Stromal cell of bone marrow (primary cell): Measurements from ENCODE around the gene LAMA3.
A peak's percentile ranks its signal among the peaks of the same experiment; 100 is the strongest.

Experiments used
- DNase-seq: peaks from one replicate; pipeline ENCODE4 v3.0.0-alpha.2; 2012; ENCODE audit warnings: low read depth

LAMA3 gene

DNA sequence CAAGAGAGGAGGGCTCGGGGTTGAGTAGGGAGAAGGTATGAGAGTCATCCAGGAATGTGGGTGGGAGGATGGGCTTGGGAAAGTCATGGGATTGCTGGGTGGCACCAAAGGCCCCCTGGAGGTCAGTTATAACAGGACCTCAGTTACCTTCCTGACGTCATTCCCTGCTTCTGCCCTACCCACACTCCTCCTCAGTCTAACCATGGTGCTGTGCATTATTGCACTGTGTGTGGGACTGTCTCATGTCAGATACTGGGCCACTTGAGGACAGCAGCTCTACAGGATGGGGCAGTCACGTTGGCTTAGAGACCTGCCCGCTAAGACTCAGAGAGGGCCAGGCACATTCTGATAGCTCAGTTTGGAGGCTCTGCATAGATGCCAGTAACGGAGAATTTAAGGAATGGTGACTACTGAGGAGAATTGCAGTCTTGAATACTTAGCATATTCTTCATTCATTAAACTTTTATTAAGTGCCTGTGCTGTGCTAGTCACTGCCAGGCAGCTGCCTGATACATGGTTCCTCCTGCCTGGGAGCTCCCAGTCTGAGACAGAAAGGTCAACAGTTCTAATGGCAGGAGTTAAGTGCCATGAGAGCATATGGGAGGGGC is 90.5 kb downstream of the LAMA3 start:
- no peak for DNase-seq

DNA sequence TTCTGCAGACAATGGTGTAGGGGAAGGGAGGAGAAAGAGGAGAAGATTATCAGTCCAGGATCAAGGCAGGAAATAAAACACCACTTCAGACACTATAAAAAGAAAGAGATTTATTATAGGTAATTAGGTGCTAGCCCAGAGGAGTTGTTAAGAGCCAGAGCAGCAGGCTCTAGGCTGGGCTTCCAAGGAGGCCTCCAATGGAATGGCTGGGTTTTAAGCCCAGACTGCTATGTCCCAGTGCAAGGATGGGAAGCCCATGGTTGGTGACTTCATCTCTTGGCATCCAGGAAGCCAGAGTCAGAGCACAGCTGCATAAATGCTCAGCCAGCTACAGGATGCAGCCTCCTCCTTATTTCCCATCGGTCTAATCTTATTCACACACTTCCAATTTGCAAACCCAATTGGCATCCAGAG is 95.6 kb downstream of the LAMA3 start:
- DNase-seq = peak; percentile 77

DNA sequence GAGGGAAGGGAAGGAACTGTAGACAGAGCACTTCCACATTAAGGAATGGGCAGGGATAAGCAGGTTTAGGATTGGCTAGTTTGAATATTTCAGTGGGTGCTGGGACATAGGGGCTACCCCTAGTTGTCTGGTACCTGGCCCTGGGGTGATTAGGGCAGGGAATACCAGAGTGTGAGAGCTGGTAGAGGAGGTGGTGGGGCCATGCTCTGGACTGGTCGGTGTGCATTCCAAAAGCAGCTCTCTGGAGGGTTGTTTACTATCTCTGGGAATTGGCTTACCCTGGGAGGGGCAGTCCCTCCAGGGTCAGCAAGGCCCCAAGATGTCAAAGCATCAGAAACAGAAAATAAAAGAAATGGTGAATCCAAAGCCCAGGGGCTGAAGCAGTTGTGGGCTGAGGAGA is 103.8 kb downstream of the LAMA3 start:
- no peak for DNase-seq

DNA sequence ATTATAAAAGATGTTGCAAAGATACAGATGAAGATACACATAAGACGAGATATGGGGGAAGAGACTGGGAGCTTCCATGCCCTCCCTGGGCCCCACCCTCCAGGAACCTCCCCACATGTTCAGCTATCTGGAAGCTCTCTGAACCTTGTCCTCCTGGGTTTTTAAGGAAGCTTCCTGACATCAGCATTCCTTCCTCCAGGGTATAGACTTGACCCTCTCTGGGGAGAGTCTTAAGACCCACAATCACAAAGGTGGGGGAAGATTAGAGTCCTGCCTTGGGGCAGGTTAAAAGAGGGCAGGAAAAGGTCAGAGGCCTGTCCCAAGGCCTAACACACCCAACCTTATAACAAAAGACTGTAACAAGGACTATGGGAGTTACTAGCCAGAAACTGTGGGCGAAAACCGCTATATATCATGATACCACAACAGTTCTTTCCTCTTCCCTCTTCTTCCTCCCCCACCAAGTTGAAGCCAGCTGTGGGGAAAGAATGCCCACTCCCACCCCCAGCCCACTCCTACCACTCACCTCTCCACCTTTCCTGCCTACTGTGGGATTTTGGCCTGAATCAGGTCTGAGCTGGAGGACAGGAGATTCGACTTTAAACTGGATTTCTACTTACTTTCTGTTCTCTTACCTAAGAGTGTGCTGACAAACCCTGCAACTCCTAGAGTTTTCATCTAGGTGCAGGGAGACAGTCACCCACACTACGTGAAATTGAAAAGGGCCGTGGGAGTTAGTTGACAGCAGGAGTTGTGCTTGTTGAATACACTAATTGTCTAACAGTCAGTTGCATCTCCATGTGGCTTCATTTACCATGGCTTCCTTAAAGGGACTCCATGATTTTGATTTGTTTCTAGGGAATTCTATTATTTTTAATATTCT is 105.0 kb downstream of the LAMA3 start:
- no peak for DNase-seq

DNA sequence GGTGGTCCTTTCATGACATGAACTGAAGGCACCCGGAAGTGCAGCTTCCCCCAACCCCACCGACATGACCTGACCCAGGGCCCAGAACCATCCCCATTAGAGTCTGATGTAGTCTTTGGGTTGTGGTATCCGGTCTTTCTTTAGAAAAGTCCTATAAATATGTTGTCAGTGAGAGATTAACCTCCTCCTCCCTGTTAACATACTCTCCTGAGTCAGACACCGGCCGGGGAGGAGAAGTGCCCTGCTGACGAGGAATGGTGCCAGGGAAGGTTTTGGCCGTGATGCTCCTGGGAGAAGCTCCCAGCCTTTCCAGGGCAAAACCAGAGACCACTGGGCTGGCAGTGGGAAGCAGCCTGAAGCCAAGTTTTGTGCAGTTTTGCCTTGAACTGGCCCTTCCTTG is 109.0 kb downstream of the LAMA3 start:
- DNase-seq = no peak

DNA sequence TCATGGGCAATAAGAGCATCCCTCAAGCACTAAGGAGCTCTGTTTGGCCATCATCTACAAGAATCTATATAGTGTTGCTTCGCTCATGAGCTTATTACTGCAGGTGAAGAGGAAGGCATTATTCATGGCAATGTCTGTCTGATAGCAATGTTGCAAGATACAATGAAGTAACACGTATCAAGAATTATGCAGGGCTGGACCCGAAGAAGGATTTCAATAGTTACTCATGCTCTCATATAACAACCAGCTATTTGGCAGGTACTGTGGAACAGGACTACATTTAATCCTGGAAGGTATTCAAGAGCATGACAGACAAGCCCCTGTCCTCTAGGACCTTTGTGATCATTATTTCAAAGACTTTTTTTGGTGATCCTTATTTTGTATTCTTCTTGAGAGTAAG is 109.6 kb downstream of the LAMA3 start:
- DNase-seq = no peak

DNA sequence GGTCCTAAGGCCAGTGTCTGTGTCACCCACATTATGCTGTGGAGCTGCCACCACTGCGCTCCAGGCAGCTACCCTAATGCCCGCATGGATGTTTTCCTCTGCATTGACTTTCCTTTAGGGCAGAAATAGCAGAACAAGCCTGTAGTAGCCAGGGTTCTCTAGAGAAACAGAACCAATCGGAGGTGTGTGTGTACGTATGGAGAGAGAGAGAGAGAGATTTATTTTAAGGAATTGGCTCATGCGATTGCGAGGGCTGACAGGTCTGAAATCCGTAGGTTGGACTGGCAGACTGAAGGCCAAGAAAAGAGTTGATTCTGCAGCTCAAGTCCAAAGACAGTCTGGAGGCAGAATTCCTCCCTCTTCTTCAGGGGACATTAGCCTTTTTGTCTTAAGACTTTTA is 110.3 kb downstream of the LAMA3 start:
- DNase-seq = no peak

DNA sequence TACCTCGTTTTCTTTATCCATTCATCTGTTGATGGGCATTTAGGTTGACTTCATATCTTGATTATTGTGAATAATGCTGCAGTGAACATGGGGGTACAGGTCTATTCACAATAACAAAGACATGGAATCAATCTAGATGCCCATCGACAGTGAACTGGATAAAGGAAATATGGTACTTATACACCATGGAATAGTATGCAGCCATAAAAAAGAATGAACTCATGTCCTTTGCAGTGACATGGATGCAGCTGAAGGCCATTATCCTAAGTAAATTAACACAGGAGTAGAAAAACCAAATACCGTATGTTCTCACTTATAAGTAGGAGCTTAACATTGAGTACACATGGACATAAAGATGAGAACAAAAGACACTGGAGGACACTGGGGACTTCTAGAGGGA is 111.6 kb downstream of the LAMA3 start:
- DNase-seq = no peak

DNA sequence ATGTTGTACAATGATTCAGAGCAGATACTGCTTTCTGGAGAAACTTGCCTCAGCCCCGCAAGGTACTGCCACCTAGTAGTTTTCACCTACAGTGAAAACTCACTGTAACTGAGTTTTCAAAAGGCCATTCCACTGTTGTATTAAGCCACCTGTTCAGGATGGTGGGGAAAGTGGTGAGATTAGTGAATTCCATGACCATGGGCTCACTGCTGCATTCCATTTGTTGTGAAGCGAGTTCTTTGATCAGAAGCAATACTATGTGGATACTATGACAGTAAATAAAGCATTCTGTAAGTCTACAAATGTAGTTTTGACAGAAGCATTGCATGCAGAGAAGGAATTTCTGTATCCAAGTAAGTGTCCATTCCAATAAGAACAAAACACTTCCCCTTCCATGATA is 113.6 kb downstream of the LAMA3 start:
- DNase-seq = no peak

DNA sequence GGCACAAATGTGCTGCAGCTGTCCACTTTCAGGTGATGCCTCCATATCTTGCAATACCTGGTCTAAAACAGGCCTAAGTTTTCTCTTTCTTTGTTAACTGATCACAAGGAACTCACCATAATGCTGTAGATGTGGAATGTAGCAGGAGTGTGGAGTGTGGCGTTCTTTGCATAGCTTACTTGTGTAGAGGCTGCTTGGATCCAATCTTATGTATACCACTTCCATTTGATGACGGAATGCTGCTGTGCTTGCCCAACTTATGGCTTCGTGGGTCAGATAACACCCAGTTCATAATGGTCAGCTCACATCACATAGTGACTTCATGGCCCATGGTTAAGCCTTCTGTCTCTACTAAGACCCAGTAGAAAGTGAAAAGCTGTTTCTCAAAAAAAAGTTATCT is 114.5 kb downstream of the LAMA3 start:
- DNase-seq = no peak

DNA sequence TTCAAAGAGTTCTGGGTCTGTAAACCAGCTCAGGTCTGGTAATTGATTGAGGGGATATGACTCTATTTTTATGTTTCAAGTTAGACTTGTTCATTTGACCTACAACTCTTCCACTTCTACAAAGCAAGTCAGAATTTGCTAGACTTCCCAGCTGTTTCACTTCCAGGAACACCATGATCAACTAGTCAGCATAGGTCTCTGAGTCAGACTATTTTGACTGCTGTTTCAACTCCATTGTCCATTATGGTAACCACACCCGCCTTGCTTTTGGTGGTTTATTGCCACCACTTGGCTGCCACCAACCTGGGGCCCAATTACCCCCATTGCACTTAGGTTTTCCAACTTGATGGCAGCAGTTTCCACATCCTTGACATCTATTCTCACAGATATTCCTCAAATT is 116.6 kb downstream of the LAMA3 start:
- DNase-seq = peak; percentile 65

DNA sequence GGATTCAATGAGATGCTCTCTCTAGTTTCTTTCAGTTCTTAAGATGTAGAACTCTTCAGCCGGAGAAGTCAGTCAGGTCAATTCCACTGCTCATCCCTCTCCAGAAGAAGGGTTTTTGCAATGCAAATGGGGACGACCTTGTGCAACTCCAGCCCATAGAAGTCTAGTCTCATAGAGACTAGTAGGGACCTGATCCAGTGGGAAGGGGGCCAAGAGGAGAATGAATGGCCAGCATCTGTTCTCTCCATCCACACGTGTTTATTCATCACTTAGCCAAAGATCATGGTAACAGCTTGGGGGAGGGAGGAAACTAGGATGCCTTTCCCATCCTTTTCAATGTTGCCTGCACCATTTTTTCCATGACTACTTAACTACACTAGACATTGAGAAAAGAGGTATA is 120.2 kb downstream of the LAMA3 start:
- no peak for DNase-seq

DNA sequence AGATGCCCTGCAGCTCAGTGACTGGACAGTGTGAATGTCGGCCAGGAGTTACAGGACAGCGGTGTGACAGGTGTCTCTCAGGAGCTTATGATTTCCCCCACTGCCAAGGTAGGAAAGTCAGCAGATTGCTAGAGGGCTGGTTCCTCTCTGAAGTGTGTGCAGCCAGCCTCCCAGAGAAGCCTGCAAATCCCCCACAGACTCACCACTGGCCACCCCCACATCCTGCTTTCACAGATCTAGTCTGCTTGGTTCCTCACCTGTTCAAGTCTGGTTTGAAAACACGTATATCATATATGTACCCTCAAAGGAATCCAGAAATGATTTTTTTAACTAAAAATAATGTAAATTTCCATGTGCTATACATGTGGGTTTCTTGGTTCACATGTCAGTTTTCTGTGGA is 121.1 kb downstream of the LAMA3 start:
- no peak for DNase-seq

DNA sequence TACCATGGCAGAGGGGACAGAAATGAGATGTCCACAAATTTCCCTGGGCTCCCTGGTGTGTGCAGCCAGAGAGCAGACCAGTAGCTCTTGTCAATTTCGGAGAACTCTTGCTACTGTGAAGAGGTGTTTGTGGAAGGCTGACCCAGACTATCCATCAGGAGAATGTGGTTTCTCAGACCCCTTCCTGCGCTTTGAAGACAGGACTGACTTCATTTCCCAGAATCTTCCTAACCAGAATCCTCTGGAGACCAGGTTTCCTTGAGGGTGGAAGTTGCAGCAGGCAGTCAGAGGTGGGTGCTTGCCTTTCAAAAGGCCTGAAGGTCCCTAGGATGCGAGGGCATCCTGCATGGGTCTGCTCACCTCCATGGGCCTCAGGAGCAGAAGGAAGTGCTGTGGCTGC is 121.9 kb downstream of the LAMA3 start:
- no peak for DNase-seq

DNA sequence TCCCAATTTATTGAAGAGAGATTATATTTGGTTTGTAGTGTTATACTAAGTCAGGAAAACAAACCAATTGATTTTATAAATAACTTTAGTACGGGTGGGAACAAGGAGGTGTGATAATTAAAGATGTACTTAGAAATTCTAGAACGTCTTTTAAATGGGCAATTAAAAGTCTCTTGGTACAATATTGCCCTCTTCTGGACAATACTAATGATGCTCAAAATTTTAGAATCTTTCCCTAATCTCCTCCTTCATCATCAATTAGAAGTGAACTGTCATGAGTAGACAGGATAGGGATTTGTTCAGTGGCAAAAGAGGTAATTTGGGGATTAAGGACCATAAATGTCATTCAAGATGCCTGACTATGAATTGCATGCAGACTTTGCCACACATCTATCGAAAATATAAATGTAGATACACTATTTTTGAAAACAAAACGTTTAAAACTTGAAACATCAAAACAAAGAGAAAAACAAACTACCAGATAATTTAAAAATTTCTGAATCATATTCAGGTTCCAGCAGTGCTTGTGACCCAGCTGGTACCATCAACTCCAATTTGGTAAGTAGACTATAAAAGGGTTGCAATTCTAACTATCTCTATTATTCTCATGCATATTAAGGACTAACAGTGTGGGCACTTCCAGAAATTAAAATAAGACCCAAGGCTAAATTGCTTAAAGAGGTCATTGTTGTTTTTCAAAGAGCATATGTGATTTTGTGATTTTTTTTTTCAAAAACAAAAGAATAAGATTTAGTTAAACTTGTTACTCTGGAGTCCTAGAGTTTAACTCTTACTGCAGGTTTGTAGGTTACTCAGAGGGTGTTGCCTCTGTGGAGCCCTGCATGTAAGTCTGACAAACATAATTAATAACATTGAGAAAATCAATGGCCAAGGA is 123.5 kb downstream of the LAMA3 start:
- DNase-seq = no peak

DNA sequence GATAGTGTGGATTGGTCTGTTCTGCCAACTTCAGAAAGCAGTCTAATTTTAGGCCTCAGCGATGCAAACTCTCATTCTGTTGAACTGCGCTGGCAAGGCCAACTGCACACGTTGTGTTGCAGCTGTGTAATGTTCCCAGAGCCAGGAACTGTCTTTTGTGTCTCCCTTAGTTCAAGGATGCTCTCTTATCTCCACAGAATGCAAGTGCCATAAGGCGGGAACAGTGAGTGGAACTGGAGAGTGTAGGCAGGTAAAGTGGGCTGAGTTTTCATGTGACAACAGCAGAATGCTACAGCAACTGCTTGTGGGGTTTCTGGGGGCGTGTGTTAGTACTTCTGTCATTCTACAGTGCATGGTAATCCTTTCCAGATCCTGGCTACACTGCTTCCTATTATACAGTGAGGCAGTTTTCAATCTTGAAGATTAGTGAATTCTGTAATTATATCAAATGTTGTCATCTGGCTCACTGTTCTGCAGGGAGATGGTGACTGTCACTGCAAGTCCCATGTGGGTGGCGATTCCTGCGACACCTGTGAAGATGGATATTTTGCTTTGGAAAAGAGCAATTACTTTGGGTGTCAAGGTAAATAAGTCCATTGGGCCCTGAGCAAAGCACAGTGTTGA is 125.8 kb downstream of the LAMA3 start:
- DNase-seq = no peak

DNA sequence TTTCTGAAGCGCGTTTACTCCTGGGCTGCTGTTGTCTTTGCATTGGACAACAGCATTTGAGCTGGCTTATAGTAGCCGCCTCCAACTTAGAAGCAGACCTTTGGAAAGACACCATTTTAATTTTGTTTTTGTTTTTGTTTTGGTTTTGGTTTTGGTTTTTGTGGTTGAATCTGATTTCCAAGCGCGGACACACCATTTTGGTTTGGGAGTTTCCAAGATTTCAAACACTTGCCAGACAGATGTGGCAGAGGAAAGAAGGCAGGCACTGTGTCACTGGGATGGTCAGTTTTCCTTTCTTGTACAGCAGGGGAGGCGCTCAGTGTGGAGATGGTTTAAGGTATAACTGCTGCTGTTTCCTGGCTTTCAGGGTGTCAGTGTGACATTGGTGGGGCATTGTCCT is 126.8 kb downstream of the LAMA3 start:
- DNase-seq = no peak

DNA sequence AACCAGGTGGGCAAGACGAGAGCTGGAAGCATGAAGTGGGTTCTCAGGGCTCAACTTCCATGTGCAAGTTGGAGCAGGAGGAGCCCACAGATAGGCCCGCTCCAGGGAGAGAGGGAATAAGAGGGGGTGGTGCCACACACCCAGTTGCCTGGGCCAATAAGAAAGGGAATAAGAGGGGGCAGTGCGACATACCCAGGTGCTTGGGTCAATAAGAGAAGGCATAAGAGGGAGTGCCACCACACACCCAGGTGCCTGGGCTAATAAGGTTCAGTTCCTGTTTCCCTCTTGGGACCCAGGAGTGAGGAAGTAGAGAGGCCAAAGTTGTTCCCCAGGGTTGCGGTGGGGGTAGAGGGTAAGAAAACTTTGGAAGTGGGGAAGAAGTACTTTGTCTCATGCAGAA is 127.5 kb downstream of the LAMA3 start:
- no peak for DNase-seq

DNA sequence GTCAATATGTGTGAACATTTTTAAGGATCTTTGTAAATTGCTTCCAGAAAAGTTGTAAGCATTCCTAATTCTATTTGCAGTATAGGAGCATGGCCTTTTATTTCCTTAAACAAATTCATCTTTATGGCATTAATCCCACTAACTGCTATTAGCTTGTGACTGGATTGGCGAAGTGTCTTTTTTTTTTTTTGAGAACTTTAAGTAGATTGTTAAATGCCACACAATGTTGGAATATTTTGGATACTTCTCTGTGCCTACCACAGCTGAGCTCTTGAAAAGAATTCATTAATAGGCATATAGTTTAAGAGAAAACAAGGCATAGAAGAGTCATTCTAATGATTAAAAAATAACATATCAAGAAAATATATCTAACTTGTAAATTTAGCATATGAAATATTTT is 129.7 kb downstream of the LAMA3 start:
- DNase-seq = no peak

DNA sequence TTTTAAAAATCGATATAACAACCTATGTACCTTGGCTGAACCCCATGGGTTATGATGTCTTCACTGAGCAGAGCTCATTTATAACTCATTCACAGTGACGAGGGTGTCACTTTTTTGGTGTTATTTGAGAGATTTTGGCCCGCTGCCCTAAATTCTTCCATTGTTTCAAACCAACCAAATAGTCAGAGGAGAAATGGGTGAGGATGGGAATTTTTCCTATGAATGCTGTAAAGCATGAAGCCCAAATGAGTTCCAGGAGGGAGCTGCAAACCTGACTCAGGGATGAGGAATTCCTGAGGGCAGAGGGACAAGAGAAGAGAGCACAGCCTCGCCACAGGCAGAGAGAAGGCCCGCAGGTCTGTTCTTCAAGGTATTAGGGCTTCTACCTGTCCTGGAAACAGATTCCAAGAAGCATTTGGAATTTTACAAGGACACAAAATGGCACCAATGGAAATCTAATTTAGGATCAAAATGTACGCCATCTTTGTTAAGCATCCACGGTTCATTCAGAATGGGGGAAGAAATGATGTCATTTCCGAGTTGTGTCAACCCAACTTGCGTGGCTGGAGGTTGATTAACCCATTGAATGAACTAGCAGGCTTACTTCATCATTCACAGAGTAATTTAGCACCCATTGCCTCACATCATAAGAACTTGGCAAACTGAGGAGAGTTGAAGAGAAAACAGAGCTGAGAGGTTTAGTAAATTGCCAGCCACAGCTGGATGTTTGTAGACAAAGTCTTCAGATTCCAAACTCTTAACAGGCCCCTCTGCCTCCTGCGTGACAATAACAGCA is 133.5 kb downstream of the LAMA3 start:
- no peak for DNase-seq

DNA sequence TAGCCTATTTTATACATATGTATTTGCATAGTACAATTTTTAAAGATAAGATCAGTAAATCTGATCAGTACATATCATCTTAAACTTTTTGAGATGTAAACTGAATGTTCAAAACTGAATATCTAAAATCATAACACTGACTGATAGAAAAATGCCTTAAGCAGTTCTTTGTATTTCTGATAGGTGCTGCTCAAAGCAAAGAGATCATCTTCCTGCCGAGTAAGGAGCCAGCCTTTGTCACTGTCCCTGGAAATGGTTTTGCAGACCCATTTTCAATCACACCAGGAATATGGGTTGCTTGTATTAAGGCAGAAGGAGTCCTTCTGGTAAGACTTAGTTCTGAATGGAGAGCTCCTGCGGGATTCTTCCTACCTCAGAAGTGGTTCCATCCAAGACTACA is 135.0 kb downstream of the LAMA3 start:
- no peak for DNase-seq

DNA sequence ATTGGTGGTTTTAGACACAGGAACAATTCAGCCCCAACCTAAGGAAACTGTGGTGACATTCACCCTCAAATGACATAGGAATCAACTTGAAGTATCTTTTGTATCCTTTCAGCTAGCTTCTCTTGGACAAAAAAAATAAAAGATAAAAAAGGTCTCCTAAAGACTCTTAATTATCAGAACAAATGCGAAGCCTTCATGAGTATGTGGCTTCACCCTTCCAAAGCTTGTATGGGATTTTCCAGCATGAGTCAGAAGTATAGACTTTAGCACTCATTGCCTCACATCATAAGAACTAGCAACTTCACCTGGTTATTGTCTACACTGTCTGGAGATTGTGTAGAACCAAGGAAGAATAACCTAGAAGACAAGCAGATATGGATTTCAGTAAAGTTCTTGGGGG is 135.4 kb downstream of the LAMA3 start:
- no peak for DNase-seq
